Transverse colon (tissue), 4 donors: Measurements from ENCODE around the gene QPCT. TPM values are rescaled to one million over a fixed set of nuclear protein-coding genes. Genes with fewer than 3 reads are reported as not detected.

Experiments used
- DNase-seq: peaks from one replicate; pipeline ENCODE4 v3.0.0-alpha.2; 2019
- H3K27ac ChIP-seq, 4 donors: fragments of 200-600 bp; sonication (generic); 2 replicates each; pipeline ENCODE4 v1.5.1; 2016 to 2018; ENCODE audit warnings: inconsistent platforms in 4 of 4
- H3K27me3 ChIP-seq: fragments of 200-600 bp; sonication (generic); 2 replicates; pipeline ENCODE4 v1.5.1; 2017; ENCODE audit warnings: inconsistent platforms
- H3K36me3 ChIP-seq, 4 donors: fragments of 200-600 bp; sonication (generic); 2 replicates each; pipeline ENCODE4 v1.5.1; 2017 to 2019; ENCODE audit warnings: inconsistent platforms in 4 of 4
- H3K4me1 ChIP-seq, 4 donors: fragments of 200-600 bp; sonication (generic); 2 replicates each; pipeline ENCODE4 v1.5.1; 2017 to 2020; ENCODE audit warnings: inconsistent platforms in 4 of 4
- H3K4me3 ChIP-seq, 4 donors: fragments of 200-600 bp; sonication (generic); 1 replicate in 1 of 4; 2 replicates in 3 of 4; pipeline versions ENCODE4 v1.5.1 to v1.6.1; 2017 to 2019; ENCODE audit warnings: inconsistent platforms in 4 of 4
- H3K9me3 ChIP-seq, 2 donors: fragments of 200-600 bp; sonication (generic); 2 replicates each; pipeline ENCODE4 v1.5.1; 2017 to 2019; ENCODE audit warnings: inconsistent platforms in 2 of 2
- CTCF ChIP-seq, 5 experiments: fragments of 200-600 bp in 3 of 5; fragments of 450-650 bp in 2 of 5; sonication (generic) in 3 of 5; IDR thresholded peaks; 1 replicate in 2 of 5; 2 replicates in 3 of 5; pipeline ENCODE4 v1.5.1; 2016 to 2017; ENCODE audit warnings: antibody characterized with exemption in 5 of 5, inconsistent platforms in 3 of 5, mild to moderate bottlenecking in 2 of 5, moderate library complexity in 1 of 5
- EP300 ChIP-seq: sonication (generic); formaldehyde crosslinking; IDR thresholded peaks from one replicate; pipeline ENCODE4 v1.6.1; 2017; ENCODE audit warnings: antibody characterized with exemption, low read depth
- POLR2A ChIP-seq: fragments of 450-650 bp; IDR thresholded peaks from one replicate; pipeline ENCODE4 v1.6.1; 2016; ENCODE audit warnings: antibody characterized with exemption, mild to moderate bottlenecking, moderate library complexity
- POLR2AphosphoS5 ChIP-seq, 3 donors: sonication (generic); formaldehyde crosslinking; IDR thresholded peaks; one replicate each; pipeline ENCODE4 v1.6.1; 2016; ENCODE audit warnings: antibody characterized with exemption in 3 of 3
- WGBS, 2 donors: methylation state at CpG; one replicate each; pipeline ENCODE4 v1.1.5; 2018; ENCODE audit warnings: low coverage in 1 of 2; 5-methylcytosine and 5-hydroxymethylcytosine counted together
- in situ Hi-C, 4 donors: fragments of 200-750 bp; cut with MboI; loops; one replicate each; pipeline versions ENCODE4 v1.15.0 to v1.15.1; 2017; ENCODE audit warnings: low sequenced_read_pairs in 3 of 4, low pct_ligation_motif_present in 1 of 4, low pct_unique_long_range_greater_than_20kb in 1 of 4
- intact Hi-C: fragments of 100-400 bp; cut with DNase I; formaldehyde crosslinking; loops from one replicate; pipeline ENCODE4 v1.15.1; 2023; ENCODE audit warnings: low total_unique reads
- total RNA-seq, 4 donors: library from RNA; depleted of rRNA; stranded (reverse); fragments of >200 nt; gene quantifications; one replicate each; pipeline ENCODE4 v1.1.0, GENCODE V29; 2016

QPCT gene
- total RNA-seq, 4 donors from 2014 or later = 1.6 to 34.4 (median 14.3) TPM

- Histone ChIP-seq H3K4me3 (no peak overlapping the region), H3K4me1 (peaks cover 0 to 9% (median 4%) of the 10 kb centered on the region in 4 donors), H3K36me3 (peaks cover 0 to 4% (median 0%) of the 10 kb centered on the region in 4 donors), H3K9me3 (no peaks in the 10 kb centered on the region), H3K27ac (no peak overlapping the region), H3K27me3 (no peaks in the 10 kb centered on the region)
- WGBS, 2 donors = 96 to 100% methylated on average over 2 to 3 of the region's 3 CpGs
- in situ Hi-C loops (no loop called here), intact Hi-C loops (no loop called here)
- no peak for TF ChIP-seq EP300
- DNase-seq = no peak
Measured at GRCh38 chr2:37361216-37361815, 16.9 kb downstream of the QPCT start.

GRCh38 chr2:37361994-37362698 is 17.7 kb downstream of the QPCT start:
- H3K4me3 ChIP-seq = no peak overlapping the region
- no peak for TF ChIP-seq CTCF (IDR thresholded peaks at IDR 0.05)
- no peak for TF ChIP-seq POLR2AphosphoS5 (IDR thresholded peaks at IDR 0.05)
- no peak for TF ChIP-seq EP300
- peaks cover 0 to 10% (median 3%) of the 10 kb centered on the region in 4 donors for H3K4me1 ChIP-seq
- in situ Hi-C loops = no loop called here
- no peaks in the 10 kb centered on the region for H3K27me3 ChIP-seq
- 92 to 96% methylated on average over 9 of the region's 9 CpGs for WGBS, 2 donors
- H3K36me3 ChIP-seq = peaks cover 0 to 4% (median 0%) of the 10 kb centered on the region in 4 donors
- H3K9me3 ChIP-seq = no peaks in the 10 kb centered on the region
- no peak for DNase-seq
- intact Hi-C loops = no loop called here
- no peak overlapping the region for H3K27ac ChIP-seq

GRCh38 chr2:37364351-37364750 is 19.9 kb downstream of the QPCT start:
- TF ChIP-seq POLR2AphosphoS5 (IDR thresholded peaks at IDR 0.05) (no peak), CTCF (IDR thresholded peaks at IDR 0.05) (no peak), EP300 (no peak), POLR2A (no peak)
- in situ Hi-C loops = no loop called here
- H3K4me1 ChIP-seq = peaks cover 0 to 6% (median 0%) of the 10 kb centered on the region in 4 donors
- no peaks in the 10 kb centered on the region for H3K27me3 ChIP-seq
- no peak for DNase-seq
- H3K27ac ChIP-seq = no peak overlapping the region
- H3K4me3 ChIP-seq = no peak overlapping the region
- 89 to 93% methylated on average over 4 to 6 of the region's 6 CpGs for WGBS, 2 donors
- H3K36me3 ChIP-seq = no peaks in the 10 kb centered on the region
- intact Hi-C loops = no loop called here
- no peaks in the 10 kb centered on the region for H3K9me3 ChIP-seq

GRCh38 chr2:37365669-37366068 is 21.2 kb downstream of the QPCT start:
- Histone ChIP-seq H3K27me3 (no peaks in the 10 kb centered on the region), H3K4me3 (no peak overlapping the region), H3K36me3 (no peaks in the 10 kb centered on the region), H3K27ac (no peak overlapping the region), H3K9me3 (no peaks in the 10 kb centered on the region), H3K4me1 (peaks cover 0 to 6% (median 0%) of the 10 kb centered on the region in 4 donors)
- 78 to 90% methylated on average over 2 of the region's 2 CpGs for WGBS, 2 donors
- in situ Hi-C loops = no loop called here
- TF ChIP-seq CTCF (IDR thresholded peaks at IDR 0.05) (no peak), POLR2A (no peak), EP300 (no peak), POLR2AphosphoS5 (IDR thresholded peaks at IDR 0.05) (no peak)
- no peak for DNase-seq
- intact Hi-C loops = loop anchor here (1.0 kb wide), 1 partner anchor 23 kb away; no protein-coding TSS in a partner anchor
